Sigmoid colon (tissue), 7 donors: ENCODE data around the gene JUND. TPM values are rescaled to one million over a fixed set of nuclear protein-coding genes. Genes with fewer than 3 reads are reported as not detected.

Experiments
- DNase-seq: peaks from one replicate; pipeline ENCODE4 v3.0.0-alpha.2; 2019
- H3K27ac ChIP-seq, 4 donors: fragments of 200-600 bp; sonication (generic); one replicate each; pipeline ENCODE4 v1.5.1; 2016 to 2019; ENCODE audit warnings: mild to moderate bottlenecking in 1 of 4
- H3K27me3 ChIP-seq, 3 donors: fragments of 200-600 bp; sonication (generic); one replicate each; pipeline ENCODE4 v1.5.1; 2019; ENCODE audit warnings: mild to moderate bottlenecking in 1 of 3
- H3K36me3 ChIP-seq, 4 donors: fragments of 200-600 bp; sonication (generic); one replicate each; pipeline ENCODE4 v1.5.1; 2016 to 2019
- H3K4me1 ChIP-seq, 4 donors: fragments of 200-600 bp; sonication (generic); one replicate each; pipeline ENCODE4 v1.5.1; 2017 to 2019
- H3K4me3 ChIP-seq, 4 donors: fragments of 200-600 bp; sonication (generic); one replicate each; pipeline ENCODE4 v1.5.1; 2017 to 2019; ENCODE audit warnings: mild to moderate bottlenecking in 2 of 4, moderate library complexity in 1 of 4
- H3K9me3 ChIP-seq, 4 donors: fragments of 200-600 bp in 3 of 4; sonication (generic) in 3 of 4; one replicate each; pipeline versions ENCODE4 v1.5.1 to v1.6.1; 2013 to 2019
- CTCF ChIP-seq, 4 experiments: fragments of 450-650 bp in 3 of 4; fragments of 200-600 bp in 1 of 4; IDR thresholded peaks; one replicate each; pipeline ENCODE4 v1.5.1; 2016 to 2019; ENCODE audit warnings: antibody characterized with exemption in 4 of 4, mild to moderate bottlenecking in 3 of 4, moderate library complexity in 2 of 4
- EP300 ChIP-seq, 4 donors: sonication (generic); formaldehyde crosslinking; IDR thresholded peaks; one replicate each; pipeline ENCODE4 v1.6.1; 2017; ENCODE audit warnings: antibody characterized with exemption in 4 of 4
- POLR2A ChIP-seq, 2 donors: fragments of 450-650 bp; IDR thresholded peaks; one replicate each; pipeline ENCODE4 v1.6.1; 2016; ENCODE audit warnings: antibody characterized with exemption in 2 of 2, mild to moderate bottlenecking in 2 of 2, moderate library complexity in 2 of 2
- POLR2AphosphoS5 ChIP-seq, 4 donors: sonication (generic); formaldehyde crosslinking; IDR thresholded peaks; one replicate each; pipeline ENCODE4 v1.6.1; 2017; ENCODE audit warnings: antibody characterized with exemption in 4 of 4
- WGBS, 2 donors: extraction: QIAGEN DNeasy Blood & Tissue Kit; methylation state at CpG; one replicate each; pipeline ENCODE4 v1.1.7; 2013; 5-methylcytosine and 5-hydroxymethylcytosine counted together
- intact Hi-C: fragments of 100-400 bp; cut with DNase I; formaldehyde crosslinking; loops from one replicate; pipeline ENCODE4 v1.15.1; 2023
- polyA plus RNA-seq, 3 donors: library from polyadenylated mRNA; stranded (reverse); fragments of 200-250 nt; gene quantifications; one replicate each; pipeline ENCODE4 v1.2.3, GENCODE V29; 2013
- total RNA-seq, 4 donors: library from RNA; depleted of rRNA; stranded (reverse); fragments of >200 nt; gene quantifications; one replicate each; pipeline ENCODE4 v1.1.0, GENCODE V29; 2016
- donor health status: healthy with polysubstance abuse.
- donor health status: Bipolar disorder and iron deficiency.
- donor health status: healthy.

JUND gene
- total and polyA plus RNA-seq, 7 donors, result 163 to 369 (median 180) TPM

- H3K36me3 ChIP-seq, result no peaks in the 10 kb centered on the region
- H3K27ac ChIP-seq, result peak overlapping the region; percentile 96 to 100 (median 98)
- H3K9me3 ChIP-seq, result no peaks in the 10 kb centered on the region
- no peaks in the 10 kb centered on the region for H3K27me3 ChIP-seq
- 27 to 28% methylated on average over 14 of the region's 14 CpGs for WGBS, 2 donors
- H3K4me3 ChIP-seq, result no peak overlapping the region
- no peak for DNase-seq
- H3K4me1 ChIP-seq, result peaks cover 0 to 38% (median 34%) of the 10 kb centered on the region in 4 donors
- intact Hi-C loops, result loop anchor here (1.0 to 5.0 kb wide), 2 partner anchors 8 to 37 kb away; no protein-coding TSS in a partner anchor
- TF ChIP-seq EP300 (IDR thresholded peaks at IDR 0.05) (no peak), POLR2A (IDR thresholded peaks at IDR 0.05) (no peak), CTCF (IDR thresholded peaks at IDR 0.05) (no peak), POLR2AphosphoS5 (IDR thresholded peaks at IDR 0.05) (no peak)
Observed at GRCh38 chr19:18290302-18291018, 9.0 kb upstream of the JUND start.

- DNase-seq, result no peak
- peaks cover 0 to 38% (median 34%) of the 10 kb centered on the region in 4 donors for H3K4me1 ChIP-seq
- TF ChIP-seq POLR2A (IDR thresholded peaks at IDR 0.05) (no peak), CTCF (IDR thresholded peaks at IDR 0.05) (no peak), EP300 (IDR thresholded peaks at IDR 0.05) (no peak)
- H3K4me3 ChIP-seq, result no peak overlapping the region
- no peaks in the 10 kb centered on the region for H3K27me3 ChIP-seq
- no peaks in the 10 kb centered on the region for H3K36me3 ChIP-seq
- H3K27ac ChIP-seq, result peak overlapping the region; percentile 96 to 100 (median 98)
- intact Hi-C loops, result loop anchor here (1.0 to 5.0 kb wide), 2 partner anchors 7 to 38 kb away; no protein-coding TSS in a partner anchor
- 53 to 68% methylated on average over 12 of the region's 12 CpGs for WGBS, 2 donors
- no peaks in the 10 kb centered on the region for H3K9me3 ChIP-seq
Observed at GRCh38 chr19:18289471-18290301, 8.3 kb upstream of the JUND start.

GRCh38 chr19:18287836-18288772 lies 6.7 kb upstream of the JUND start:
- intact Hi-C loops, result no loop called here
- Histone ChIP-seq H3K9me3 (no peaks in the 10 kb centered on the region), H3K27me3 (no peaks in the 10 kb centered on the region), H3K36me3 (no peaks in the 10 kb centered on the region), H3K27ac (peak overlapping the region; percentile 45 to 99 (median 64)), H3K4me3 (no peak overlapping the region), H3K4me1 (peaks cover 0 to 36% (median 27%) of the 10 kb centered on the region in 4 donors)
- WGBS, 2 donors, result 68 to 78% methylated on average over 26 of the region's 26 CpGs
- DNase-seq, result no peak
- TF ChIP-seq POLR2A (IDR thresholded peaks at IDR 0.05), result no peak
- no peak for TF ChIP-seq EP300 (IDR thresholded peaks at IDR 0.05)

- H3K4me1 ChIP-seq, result peaks cover 0 to 41% (median 33%) of the 10 kb centered on the region in 4 donors
- no peaks in the 10 kb centered on the region for H3K9me3 ChIP-seq
- WGBS, 2 donors, result 82 to 85% methylated on average over 21 of the region's 21 CpGs
Observed at GRCh38 chr19:18286973-18287635, 5.7 kb upstream of the JUND start.

More at GRCh38 chr19:18286973-18287635, 5.7 kb upstream of the JUND start:
- no peak for DNase-seq
- H3K36me3 ChIP-seq, result no peaks in the 10 kb centered on the region
- H3K27ac ChIP-seq, result peak overlapping the region; percentile 45 to 99 (median 64)
- intact Hi-C loops, result no loop called here
- H3K4me3 ChIP-seq, result no peak overlapping the region
- TF ChIP-seq EP300 (IDR thresholded peaks at IDR 0.05) (no peak), CTCF (IDR thresholded peaks at IDR 0.05) (no peak), POLR2AphosphoS5 (IDR thresholded peaks at IDR 0.05) (no peak), POLR2A (IDR thresholded peaks at IDR 0.05) (no peak)
- no peaks in the 10 kb centered on the region for H3K27me3 ChIP-seq
